ENCODE results near the gene AKT1S1.

- TF ChIP-seq, protein P1, sequence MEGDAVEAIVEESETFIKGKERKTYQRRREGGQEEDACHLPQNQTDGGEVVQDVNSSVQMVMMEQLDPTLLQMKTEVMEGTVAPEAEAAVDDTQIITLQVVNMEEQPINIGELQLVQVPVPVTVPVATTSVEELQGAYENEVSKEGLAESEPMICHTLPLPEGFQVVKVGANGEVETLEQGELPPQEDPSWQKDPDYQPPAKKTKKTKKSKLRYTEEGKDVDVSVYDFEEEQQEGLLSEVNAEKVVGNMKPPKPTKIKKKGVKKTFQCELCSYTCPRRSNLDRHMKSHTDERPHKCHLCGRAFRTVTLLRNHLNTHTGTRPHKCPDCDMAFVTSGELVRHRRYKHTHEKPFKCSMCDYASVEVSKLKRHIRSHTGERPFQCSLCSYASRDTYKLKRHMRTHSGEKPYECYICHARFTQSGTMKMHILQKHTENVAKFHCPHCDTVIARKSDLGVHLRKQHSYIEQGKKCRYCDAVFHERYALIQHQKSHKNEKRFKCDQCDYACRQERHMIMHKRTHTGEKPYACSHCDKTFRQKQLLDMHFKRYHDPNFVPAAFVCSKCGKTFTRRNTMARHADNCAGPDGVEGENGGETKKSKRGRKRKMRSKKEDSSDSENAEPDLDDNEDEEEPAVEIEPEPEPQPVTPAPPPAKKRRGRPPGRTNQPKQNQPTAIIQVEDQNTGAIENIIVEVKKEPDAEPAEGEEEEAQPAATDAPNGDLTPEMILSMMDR (IDR thresholded peaks at IDR 0.05): no peak
- TF ChIP-seq POLR2A (IDR thresholded peaks at IDR 0.05): no peak
Observed at GRCh38 chr19:49850221-49850486, 27.0 kb downstream of the AKT1S1 start.
